ENCODE results near the gene ATP6V1F. TPM values are rescaled to one million over a fixed set of nuclear protein-coding genes. Genes with fewer than 3 reads are reported as not detected.

The ATP6V1F gene
- total RNA-seq, 2 experiments from 2014 or later = 109 to 159 TPM

DNA sequence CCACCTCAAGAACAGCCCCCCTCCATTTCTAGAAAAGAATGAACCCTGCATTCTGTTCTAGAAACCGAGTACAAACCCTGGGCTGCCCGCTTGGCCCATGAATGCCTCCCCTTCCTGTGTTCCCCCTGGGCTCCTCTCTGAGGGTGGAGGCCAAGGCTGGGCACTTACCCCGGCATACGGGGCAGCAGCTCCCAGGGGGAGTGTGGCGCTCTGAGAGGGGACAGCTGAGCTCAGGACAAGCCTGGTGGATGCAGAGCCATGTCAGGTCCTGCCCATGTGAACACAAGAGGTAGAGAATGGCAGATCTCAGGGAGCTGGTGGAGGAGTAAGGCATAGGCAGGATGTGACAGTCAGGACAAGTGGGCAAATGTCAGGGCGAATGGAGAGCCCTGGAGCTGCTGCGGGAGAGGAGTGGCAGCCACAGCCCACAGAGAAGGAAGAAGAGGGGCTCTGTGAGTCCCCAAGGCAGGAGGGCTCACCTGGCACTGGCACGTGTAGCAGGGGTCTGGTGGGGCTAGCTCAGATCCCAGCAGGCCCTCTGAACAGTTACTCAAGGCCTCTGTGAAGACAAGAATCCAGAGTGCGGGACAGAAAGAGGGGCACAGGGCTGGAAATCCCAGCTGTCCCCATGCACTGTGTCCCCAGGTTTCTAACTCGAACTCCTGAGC lies 18.9 kb downstream of the ATP6V1F start:
- ChIA-PET POLR2A (no interaction called here), CTCF (interaction anchor here (0.5 to 1.2 kb wide), 7 partner anchors 12 to 670 kb away, joined by 3 to 4 read pairs (median 3); no protein-coding TSS in a partner anchor)
- DNase-seq (no peak), ATAC-seq (no peak)
- Mint-ChIP-seq H3K4me1 (no peaks in the 10 kb centered on the region), H3K27me3 (peaks cover 2% of the 10 kb centered on the region), H3K27ac (no peak overlapping the region), H3K4me3 (no peak overlapping the region), H3K36me3 (ENCODE audit: low read depth) (no peaks in the 10 kb centered on the region), H3K9me3 (ENCODE audit: low read depth) (no peaks in the 10 kb centered on the region)
- intact Hi-C loops (cut with DNase I, micrococcal nuclease) = loop anchor here (2.0 kb wide), 2 partner anchors 273 to 455 kb away; no protein-coding TSS in a partner anchor

DNA sequence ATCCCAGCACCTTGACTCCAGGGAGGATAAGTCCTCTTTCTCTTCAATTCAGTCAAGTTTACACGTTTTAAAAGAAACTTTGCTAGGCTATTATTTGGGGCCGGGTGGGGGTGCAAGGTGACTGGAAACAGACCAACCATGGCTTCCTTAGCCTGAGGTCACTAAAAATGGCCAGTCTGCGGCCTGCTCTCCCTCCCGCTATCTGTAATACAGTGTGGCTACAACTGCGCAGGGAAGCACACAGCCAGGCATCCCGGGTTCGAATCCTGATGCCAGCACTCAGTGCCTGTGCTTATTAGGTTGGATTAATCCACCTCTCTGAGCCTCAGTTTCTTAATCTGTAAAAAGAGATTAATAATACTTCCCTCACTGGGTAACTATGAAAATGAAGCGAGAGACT lies 19.5 kb downstream of the ATP6V1F start:
- ATAC-seq = no peak
- ChIA-PET POLR2A (no interaction called here), CTCF (interaction anchor here (0.5 to 2.1 kb wide), 9 partner anchors 12 to 669 kb away, joined by 3 to 12 read pairs (median 4); no protein-coding TSS in a partner anchor)
- no peaks in the 10 kb centered on the region for H3K9me3 Mint-ChIP-seq (ENCODE audit: low read depth)
- H3K27me3 Mint-ChIP-seq = peaks cover 2% of the 10 kb centered on the region
- intact Hi-C loops (cut with DNase I, micrococcal nuclease) = loop anchor here (2.0 kb wide), 2 partner anchors 273 to 455 kb away; no protein-coding TSS in a partner anchor
- DNase-seq = no peak
- no peaks in the 10 kb centered on the region for H3K4me1 Mint-ChIP-seq
- no peak overlapping the region for H3K27ac Mint-ChIP-seq
- no peak overlapping the region for H3K4me3 Mint-ChIP-seq
- no peaks in the 10 kb centered on the region for H3K36me3 Mint-ChIP-seq (ENCODE audit: low read depth)

DNA sequence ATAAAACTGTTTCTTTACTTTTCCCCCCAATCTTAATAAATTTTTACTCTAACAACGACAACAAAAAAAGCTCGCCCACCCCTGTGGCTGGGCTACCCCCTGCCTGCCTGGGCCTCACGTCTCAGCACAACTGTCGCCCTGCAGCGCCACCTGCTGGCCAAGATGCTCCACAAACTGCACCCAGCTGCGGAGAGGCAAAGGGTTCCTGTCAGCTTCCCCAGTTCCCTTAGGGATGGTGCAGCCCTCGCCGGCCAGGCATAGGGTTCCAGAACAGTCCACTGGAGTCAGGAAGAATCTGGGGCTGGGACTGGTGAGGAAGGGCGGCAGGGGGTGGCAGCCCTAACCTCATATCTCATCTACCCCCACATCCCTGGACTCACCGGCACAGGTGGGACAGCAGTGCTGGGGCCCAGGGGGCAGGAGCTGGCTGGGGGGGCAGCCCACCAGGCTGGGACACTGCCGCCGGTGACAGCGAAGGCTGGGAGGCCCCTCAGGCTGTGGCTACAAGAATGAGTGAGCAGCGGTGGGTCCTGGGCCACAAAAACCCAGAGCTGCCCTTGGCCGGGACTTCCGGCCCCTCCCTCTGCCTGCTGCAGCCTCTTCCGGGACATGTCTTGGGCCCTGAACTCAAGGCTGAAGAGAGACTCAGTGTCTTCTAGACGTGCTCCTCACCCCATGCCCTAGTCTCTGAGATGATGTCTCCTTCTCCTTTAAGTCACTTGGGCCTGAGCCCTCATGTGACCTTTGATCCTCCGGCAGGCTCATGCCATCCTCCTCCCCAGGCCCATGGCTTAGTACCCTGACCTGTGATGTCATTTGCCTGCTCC lies 21.2 kb downstream of the ATP6V1F start:
- H3K36me3 Mint-ChIP-seq (ENCODE audit: low read depth) = no peaks in the 10 kb centered on the region
- peak; percentile 82 for ATAC-seq
- no peak overlapping the region for H3K4me3 Mint-ChIP-seq
- peaks cover 2% of the 10 kb centered on the region for H3K27me3 Mint-ChIP-seq
- intact Hi-C loops (cut with DNase I, micrococcal nuclease) = loop anchor here (1.0 to 2.0 kb wide), 7 partner anchors 21 to 457 kb away; partner anchors contain the start of genes ATP6V1F (in 1 of the 2) and CCDC136 (in 1 of the 2)
- peak; percentile 92 for DNase-seq
- no peaks in the 10 kb centered on the region for H3K4me1 Mint-ChIP-seq
- ChIA-PET CTCF (interaction anchor here (0.6 to 4.3 kb wide), 44 partner anchors 9 to 1422 kb away, joined by 3 to 49 read pairs (median 3); partner anchors contain the start of gene ATP6V1F), POLR2A (interaction anchor here (1.0 kb wide), 1 partner anchor 21 kb away, joined by 3 read pairs; the partner anchor contains the start of gene ATP6V1F)
- no peaks in the 10 kb centered on the region for H3K9me3 Mint-ChIP-seq (ENCODE audit: low read depth)
- H3K27ac Mint-ChIP-seq = no peak overlapping the region

DNA sequence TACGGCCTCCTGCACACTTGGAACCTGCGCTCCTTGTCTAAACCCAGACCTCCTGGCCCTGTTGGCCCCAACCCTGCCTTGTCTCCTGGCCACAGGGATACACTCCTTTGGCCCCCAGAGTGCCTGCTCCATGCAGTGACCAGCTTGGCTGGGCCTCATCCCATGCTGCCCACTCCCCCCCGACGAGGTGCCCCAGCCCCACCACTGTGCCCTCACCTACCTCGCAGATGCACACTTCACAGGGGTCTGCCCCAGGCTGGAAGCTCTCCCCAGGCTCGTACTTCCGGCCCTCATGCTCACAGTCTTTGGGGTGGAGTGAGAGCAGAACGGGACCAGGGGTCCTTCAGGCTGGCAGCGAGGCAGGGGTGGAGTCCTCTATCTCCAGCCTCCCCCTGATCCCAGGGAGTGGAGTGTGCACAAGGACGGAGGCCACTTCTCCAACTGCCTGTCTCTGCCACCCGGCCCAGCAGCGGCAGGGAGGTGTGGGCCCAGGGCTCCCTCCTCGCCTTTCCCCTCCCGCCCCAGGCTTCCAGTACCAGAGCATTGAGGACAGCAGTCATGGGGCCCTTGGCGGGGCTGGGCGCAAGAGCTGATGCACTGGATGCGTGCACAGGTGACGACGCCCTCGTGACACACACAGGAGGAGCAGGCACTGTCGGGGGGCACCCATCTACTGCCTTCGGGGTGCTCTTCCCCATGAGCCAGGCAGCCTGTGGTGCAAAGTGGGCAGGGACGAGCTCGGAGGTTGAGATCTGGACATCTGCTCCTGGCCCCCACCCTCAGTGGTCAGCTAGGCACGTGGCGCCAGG lies 22.1 kb downstream of the ATP6V1F start:
- CTCF ChIA-PET = interaction anchor here (0.6 to 4.3 kb wide), 12 partner anchors 10 to 324 kb away, joined by 3 to 49 read pairs (median 3); partner anchors contain the start of gene ATP6V1F
- POLR2A ChIA-PET = no interaction called here
- ATAC-seq = no peak
- Mint-ChIP-seq H3K27ac (no peak overlapping the region), H3K4me1 (no peaks in the 10 kb centered on the region), H3K9me3 (ENCODE audit: low read depth) (no peaks in the 10 kb centered on the region), H3K36me3 (ENCODE audit: low read depth) (no peaks in the 10 kb centered on the region), H3K4me3 (no peak overlapping the region), H3K27me3 (peaks cover 4% of the 10 kb centered on the region)
- intact Hi-C loops (cut with DNase I, micrococcal nuclease) = no loop called here
- no peak for DNase-seq

DNA sequence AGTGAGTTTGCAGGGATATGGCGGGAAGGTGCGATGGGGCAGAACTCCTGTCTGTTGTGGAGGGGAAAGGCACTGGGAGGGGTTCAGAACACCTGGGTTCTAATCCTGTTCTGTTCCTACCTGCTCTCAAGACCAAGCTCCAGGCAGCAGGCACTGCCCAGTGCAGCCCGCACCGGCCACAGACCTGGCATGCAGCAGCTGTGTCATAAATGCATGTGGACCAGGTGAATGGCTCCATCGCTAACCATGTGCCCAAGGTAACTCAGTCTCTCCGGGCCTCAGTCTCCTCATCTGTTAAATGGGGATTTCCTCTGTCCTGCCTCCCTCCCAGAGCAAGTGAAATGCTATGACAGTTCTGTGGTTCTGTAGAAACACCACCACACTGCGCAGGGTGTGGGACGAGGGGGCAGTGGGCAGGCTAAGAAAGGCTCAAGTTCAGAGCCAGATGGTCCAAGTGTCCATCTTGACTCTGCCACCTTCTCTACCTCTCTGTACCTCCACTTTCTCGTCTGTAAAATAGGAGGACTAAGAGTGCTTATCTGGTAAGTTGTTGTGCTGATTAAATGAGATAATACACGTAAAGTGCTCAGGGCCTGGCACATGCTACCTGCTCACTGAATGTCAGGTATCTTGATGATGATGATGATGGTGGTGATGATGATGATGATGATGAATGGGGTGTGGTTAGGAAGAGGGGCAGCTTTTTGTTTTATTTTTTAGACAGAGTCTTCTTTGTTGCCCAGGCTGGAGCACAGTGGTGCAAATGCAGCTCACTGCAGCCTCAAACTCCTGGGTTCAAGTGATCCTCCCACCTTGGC lies 22.9 kb downstream of the ATP6V1F start:
- H3K27me3 Mint-ChIP-seq = peaks cover 9% of the 10 kb centered on the region
- no peak overlapping the region for H3K27ac Mint-ChIP-seq
- H3K4me1 Mint-ChIP-seq = no peaks in the 10 kb centered on the region
- POLR2A ChIA-PET = interaction anchor here (0.7 kb wide), 1 partner anchor 584 kb away, joined by 3 read pairs; no protein-coding TSS in a partner anchor
- H3K4me3 Mint-ChIP-seq = no peak overlapping the region
- CTCF ChIA-PET = interaction anchor here (0.6 to 4.3 kb wide), 4 partner anchors 9 to 206 kb away, joined by 3 to 49 read pairs (median 4); partner anchors contain the start of gene ATP6V1F
- no peaks in the 10 kb centered on the region for H3K36me3 Mint-ChIP-seq (ENCODE audit: low read depth)
- ATAC-seq (no peak), DNase-seq (no peak)
- H3K9me3 Mint-ChIP-seq (ENCODE audit: low read depth) = no peaks in the 10 kb centered on the region
- intact Hi-C loops (cut with DNase I, micrococcal nuclease) = no loop called here

DNA sequence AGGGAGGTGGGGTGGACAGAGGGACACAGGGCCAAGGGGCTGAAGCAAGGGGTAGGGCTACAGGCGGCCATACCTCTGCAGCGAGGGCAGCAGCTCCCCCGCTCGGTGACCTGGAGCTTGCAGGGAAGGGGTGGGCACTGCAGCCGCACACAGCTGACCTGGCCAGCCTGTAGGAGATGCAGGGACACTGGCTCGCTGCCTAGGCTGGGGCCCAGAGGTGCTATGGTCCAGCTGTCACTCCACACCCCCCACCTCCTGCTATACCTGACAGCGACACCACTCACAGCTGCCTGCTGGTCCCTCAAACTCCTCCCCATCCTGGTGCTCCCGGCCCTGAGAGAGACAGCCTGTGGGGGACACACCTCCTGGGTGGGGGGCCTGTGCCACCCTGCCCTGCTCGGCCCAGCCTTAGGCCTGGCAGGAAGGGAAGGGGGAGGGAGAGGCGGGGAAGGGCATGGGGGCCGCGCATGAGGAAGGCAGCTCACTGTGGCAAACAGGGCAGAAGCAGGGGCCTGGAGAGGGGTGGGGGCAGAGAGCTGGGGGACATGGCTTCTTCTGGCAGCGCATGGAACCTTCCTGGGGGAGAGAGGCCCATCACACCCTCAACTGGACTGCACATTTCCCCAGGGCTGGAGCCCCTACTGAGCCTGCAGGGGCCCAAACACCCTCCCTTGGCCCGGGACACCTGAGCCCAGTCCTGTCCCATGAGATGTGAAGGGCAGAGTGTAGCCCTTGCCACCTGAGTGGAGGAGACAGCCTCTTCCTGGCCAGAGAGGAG lies 23.9 kb downstream of the ATP6V1F start:
- Mint-ChIP-seq H3K27me3 (peaks cover 9% of the 10 kb centered on the region), H3K27ac (no peak overlapping the region), H3K9me3 (ENCODE audit: low read depth) (no peaks in the 10 kb centered on the region), H3K4me1 (no peaks in the 10 kb centered on the region), H3K4me3 (no peak overlapping the region), H3K36me3 (ENCODE audit: low read depth) (no peaks in the 10 kb centered on the region)
- ATAC-seq (no peak), DNase-seq (no peak)
- intact Hi-C loops (cut with DNase I, micrococcal nuclease) = no loop called here
- CTCF ChIA-PET = interaction anchor here (0.6 to 4.3 kb wide), 4 partner anchors 8 to 205 kb away, joined by 3 to 49 read pairs (median 4); partner anchors contain the start of gene ATP6V1F
- POLR2A ChIA-PET = interaction anchor here (0.7 kb wide), 1 partner anchor 583 kb away, joined by 3 read pairs; no protein-coding TSS in a partner anchor

DNA sequence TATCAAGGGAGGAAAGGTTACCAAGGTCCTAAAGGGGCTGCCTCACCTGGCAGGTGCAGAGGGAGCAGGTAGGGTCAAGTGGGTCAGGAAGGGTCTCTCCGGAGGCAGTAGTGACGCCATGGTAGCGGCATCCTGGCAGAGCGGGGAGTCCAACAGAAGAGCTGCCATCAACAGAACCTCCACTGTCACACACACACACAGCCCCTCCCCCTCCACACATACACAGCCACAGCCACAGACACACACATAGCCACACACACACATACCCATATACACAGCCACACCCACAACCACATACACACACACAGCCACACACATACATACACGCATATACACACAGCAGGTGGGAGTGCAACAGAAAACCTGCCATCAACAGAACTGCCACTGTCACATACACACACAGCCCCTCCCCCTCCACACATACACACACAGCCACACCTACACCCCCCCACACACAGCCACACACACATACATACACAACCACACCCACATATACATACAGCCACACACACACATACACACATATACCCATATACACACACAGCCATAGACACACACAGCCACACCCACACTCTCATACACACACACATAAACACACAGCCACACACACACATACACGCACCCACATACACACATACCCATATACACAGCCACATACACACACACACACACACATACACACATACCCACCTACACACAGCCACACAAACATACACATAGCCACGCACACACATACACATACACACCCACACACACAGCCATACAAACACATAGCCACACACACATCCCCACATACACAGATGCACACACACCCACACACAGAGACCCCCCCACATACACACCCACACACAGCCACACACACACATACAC lies 24.7 kb downstream of the ATP6V1F start:
- no peak overlapping the region for H3K27ac Mint-ChIP-seq
- peaks cover 13% of the 10 kb centered on the region for H3K27me3 Mint-ChIP-seq
- no peaks in the 10 kb centered on the region for H3K4me1 Mint-ChIP-seq
- H3K4me3 Mint-ChIP-seq = no peak overlapping the region
- DNase-seq (no peak), ATAC-seq (no peak)
- H3K9me3 Mint-ChIP-seq (ENCODE audit: low read depth) = no peaks in the 10 kb centered on the region
- CTCF ChIA-PET = interaction anchor here (1.2 kb wide), 1 partner anchor 204 kb away, joined by 6 read pairs; no protein-coding TSS in a partner anchor
- H3K36me3 Mint-ChIP-seq (ENCODE audit: low read depth) = no peaks in the 10 kb centered on the region
- POLR2A ChIA-PET = no interaction called here
- intact Hi-C loops (cut with DNase I, micrococcal nuclease) = no loop called here

DNA sequence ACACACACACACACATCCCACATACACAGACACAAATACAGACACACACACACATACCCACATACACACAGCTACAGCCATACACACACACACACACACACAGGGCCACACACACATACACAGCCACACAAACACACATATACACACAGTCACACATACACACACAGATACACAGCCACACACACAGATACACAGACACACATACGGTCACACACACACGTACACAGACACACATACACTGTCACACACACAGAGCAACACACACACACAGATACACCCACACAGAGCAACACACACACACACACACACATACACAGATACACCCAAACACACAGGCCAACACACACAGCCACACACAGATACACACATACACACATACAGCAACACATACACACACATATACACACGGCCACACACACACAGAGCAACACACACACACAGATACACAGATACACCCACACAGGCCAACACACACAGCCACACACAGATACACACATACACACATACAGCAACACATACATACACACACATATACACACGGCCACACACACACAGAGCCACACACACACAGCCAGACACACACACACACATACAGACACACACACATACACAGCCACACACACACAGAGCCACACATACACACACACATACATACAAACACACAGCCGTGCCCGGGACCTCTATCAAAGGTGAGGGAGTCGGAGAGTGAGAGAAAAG lies 25.5 kb downstream of the ATP6V1F start:
- POLR2A ChIA-PET = no interaction called here
- no peak overlapping the region for H3K4me3 Mint-ChIP-seq
- no peaks in the 10 kb centered on the region for H3K4me1 Mint-ChIP-seq
- CTCF ChIA-PET = no interaction called here
- ATAC-seq (no peak), DNase-seq (no peak)
- intact Hi-C loops (cut with DNase I, micrococcal nuclease) = no loop called here
- H3K27ac Mint-ChIP-seq = no peak overlapping the region
- H3K9me3 Mint-ChIP-seq (ENCODE audit: low read depth) = no peaks in the 10 kb centered on the region
- H3K36me3 Mint-ChIP-seq (ENCODE audit: low read depth) = no peaks in the 10 kb centered on the region
- H3K27me3 Mint-ChIP-seq = peaks cover 13% of the 10 kb centered on the region

DNA sequence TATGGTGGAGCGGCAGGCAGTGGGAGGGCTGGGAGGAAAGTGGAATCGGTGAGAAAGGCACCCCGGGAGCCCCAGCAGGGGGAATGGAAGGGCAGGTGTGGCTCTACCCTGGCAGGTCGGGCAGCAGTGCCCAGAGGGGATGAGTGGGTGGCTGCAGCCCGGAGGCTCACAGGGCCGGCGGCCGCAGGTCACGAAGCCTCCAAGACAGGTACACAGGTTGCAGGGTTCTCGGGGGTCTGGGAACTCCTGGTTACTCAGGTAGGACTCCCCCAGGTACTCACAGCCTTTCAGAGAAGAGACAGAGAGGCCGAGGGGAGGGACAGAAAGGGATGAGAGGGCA lies 26.1 kb downstream of the ATP6V1F start:
- Mint-ChIP-seq H3K27ac (no peak overlapping the region), H3K27me3 (peaks cover 13% of the 10 kb centered on the region), H3K9me3 (ENCODE audit: low read depth) (no peaks in the 10 kb centered on the region), H3K4me3 (no peak overlapping the region), H3K4me1 (no peaks in the 10 kb centered on the region), H3K36me3 (ENCODE audit: low read depth) (no peaks in the 10 kb centered on the region)
- POLR2A ChIA-PET = no interaction called here
- intact Hi-C loops (cut with DNase I, micrococcal nuclease) = no loop called here
- no peak for DNase-seq
- ATAC-seq = no peak
- CTCF ChIA-PET = interaction anchor here (0.5 kb wide), 1 partner anchor 342 kb away, joined by 3 read pairs; no protein-coding TSS in a partner anchor

All from activated CD4-positive, alpha-beta T cell treated with anti-CD3 and anti-CD28 coated beads for 36 hours (primary cell).